Calu3 (cell line): ENCODE results near the gene TMEM178B. TPM values are rescaled to one million over a fixed set of nuclear protein-coding genes. Genes with fewer than 3 reads are reported as not detected.
A peak's percentile ranks its signal among the peaks of the same experiment; 100 is the strongest.

Experiments used
- BruUV-seq: library from RNA; stranded (reverse); fragments of 400-500 nt; replicated peaks from 2 replicates; lab custom pipeline; 2021; lab: Mats Ljungman, UMichigan
- CTCF ChIA-PET: fragments of 300-600 bp; sonication (Branson Sonifier 250); formaldehyde crosslinking; loops from one replicate; lab custom pipeline; 2022; ENCODE audit warnings: antibody characterized with exemption; lab: Charles Lee
- DNase-seq: peaks from one replicate; pipeline ENCODE4 v3.0.0; 2022
- H3K27ac Mint-ChIP-seq: one replicate; pipeline ENCODE4 v1.8.0; 2022; ENCODE audit warnings: mixed read lengths; ENCODE audit not compliant: unreplicated experiment
- H3K27me3 Mint-ChIP-seq: one replicate; pipeline ENCODE4 v1.8.0; 2022; ENCODE audit warnings: mixed read lengths; ENCODE audit not compliant: unreplicated experiment
- H3K36me3 Mint-ChIP-seq: one replicate; pipeline ENCODE4 v1.8.0; 2022; ENCODE audit warnings: mild to moderate bottlenecking, moderate library complexity, mixed read lengths; ENCODE audit not compliant: insufficient read depth, unreplicated experiment
- H3K4me1 Mint-ChIP-seq: one replicate; pipeline ENCODE4 v1.8.0; 2022; ENCODE audit warnings: mild to moderate bottlenecking, low read depth, mixed read lengths; ENCODE audit not compliant: unreplicated experiment
- H3K4me3 Mint-ChIP-seq: one replicate; pipeline ENCODE4 v1.8.0; 2022; ENCODE audit warnings: mild to moderate bottlenecking, low read depth, moderate library complexity, mixed read lengths; ENCODE audit not compliant: unreplicated experiment
- H3K9me3 Mint-ChIP-seq: one replicate; pipeline ENCODE4 v1.8.0; 2022; ENCODE audit warnings: low read depth, mixed read lengths; ENCODE audit not compliant: unreplicated experiment
- intact Hi-C: fragments of 100-400 bp; cut with micrococcal nuclease; formaldehyde crosslinking; loops from one replicate; pipeline ENCODE4 v1.10.0; 2022; ENCODE audit not compliant: unreplicated experiment
- total RNA-seq: library from RNA; stranded (reverse); gene quantifications from 2 replicates; pipeline ENCODE4 v1.2.3, GENCODE V29; 2022
- TF ChIP-seq, protein P1 (sequence below): fragments of 200-600 bp; IDR thresholded peaks from one replicate; pipeline ENCODE4 v1.8.0; 2022; ENCODE audit warnings: antibody characterized with exemption; ENCODE audit not compliant: unreplicated experiment

Gene TMEM178B
- total RNA-seq, 1 experiment from 2014 or later, result 1.5 TPM

GRCh38 chr7:141213226-141213625 is 139.4 kb downstream of the TMEM178B start:
- H3K27me3 Mint-ChIP-seq, result no peaks in the 10 kb centered on the region
- no peaks in the 10 kb centered on the region for H3K36me3 Mint-ChIP-seq
- DNase-seq, result no peak
- H3K4me1 Mint-ChIP-seq, result no peaks in the 10 kb centered on the region
- BruUV-seq, result no TSS peak
- CTCF ChIA-PET, result no interaction called here
- H3K9me3 Mint-ChIP-seq, result no peaks in the 10 kb centered on the region
- TF ChIP-seq, protein P1, sequence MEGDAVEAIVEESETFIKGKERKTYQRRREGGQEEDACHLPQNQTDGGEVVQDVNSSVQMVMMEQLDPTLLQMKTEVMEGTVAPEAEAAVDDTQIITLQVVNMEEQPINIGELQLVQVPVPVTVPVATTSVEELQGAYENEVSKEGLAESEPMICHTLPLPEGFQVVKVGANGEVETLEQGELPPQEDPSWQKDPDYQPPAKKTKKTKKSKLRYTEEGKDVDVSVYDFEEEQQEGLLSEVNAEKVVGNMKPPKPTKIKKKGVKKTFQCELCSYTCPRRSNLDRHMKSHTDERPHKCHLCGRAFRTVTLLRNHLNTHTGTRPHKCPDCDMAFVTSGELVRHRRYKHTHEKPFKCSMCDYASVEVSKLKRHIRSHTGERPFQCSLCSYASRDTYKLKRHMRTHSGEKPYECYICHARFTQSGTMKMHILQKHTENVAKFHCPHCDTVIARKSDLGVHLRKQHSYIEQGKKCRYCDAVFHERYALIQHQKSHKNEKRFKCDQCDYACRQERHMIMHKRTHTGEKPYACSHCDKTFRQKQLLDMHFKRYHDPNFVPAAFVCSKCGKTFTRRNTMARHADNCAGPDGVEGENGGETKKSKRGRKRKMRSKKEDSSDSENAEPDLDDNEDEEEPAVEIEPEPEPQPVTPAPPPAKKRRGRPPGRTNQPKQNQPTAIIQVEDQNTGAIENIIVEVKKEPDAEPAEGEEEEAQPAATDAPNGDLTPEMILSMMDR, result no peak
- no peak overlapping the region for H3K27ac Mint-ChIP-seq
- no peak overlapping the region for H3K4me3 Mint-ChIP-seq
- intact Hi-C loops, result no loop called here

DNA sequence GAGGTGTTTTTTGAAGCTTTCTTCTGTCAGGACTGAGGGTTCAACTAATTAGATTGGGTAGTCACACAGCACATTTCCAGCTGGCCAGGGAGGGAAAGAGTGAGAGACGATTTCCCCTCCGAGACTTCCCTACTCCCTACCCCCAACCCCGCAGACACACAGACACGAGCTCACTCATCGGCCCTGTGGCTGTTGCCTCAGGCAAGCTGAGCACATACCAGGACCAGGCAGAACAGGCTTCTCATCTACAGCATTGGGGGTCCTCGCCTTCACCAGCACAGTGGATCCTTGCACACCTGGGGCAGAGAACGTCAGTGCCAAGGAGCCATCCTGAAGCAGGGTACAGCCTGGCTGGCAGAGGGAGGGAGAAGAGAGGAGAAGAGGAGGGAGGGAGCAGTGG is 144.1 kb downstream of the TMEM178B start:
- Mint-ChIP-seq H3K27me3 (no peaks in the 10 kb centered on the region), H3K36me3 (no peaks in the 10 kb centered on the region), H3K4me3 (no peak overlapping the region), H3K27ac (no peak overlapping the region), H3K4me1 (no peaks in the 10 kb centered on the region), H3K9me3 (no peaks in the 10 kb centered on the region)
- CTCF ChIA-PET, result no interaction called here
- intact Hi-C loops, result no loop called here
- BruUV-seq, result no TSS peak
- DNase-seq, result no peak
- TF ChIP-seq, protein P1, result no peak

GRCh38 chr7:141218941-141219340 is 145.1 kb downstream of the TMEM178B start:
- TF ChIP-seq, protein P1, result no peak
- no peaks in the 10 kb centered on the region for H3K36me3 Mint-ChIP-seq
- H3K4me1 Mint-ChIP-seq, result no peaks in the 10 kb centered on the region
- intact Hi-C loops, result no loop called here
- no peaks in the 10 kb centered on the region for H3K9me3 Mint-ChIP-seq
- H3K27ac Mint-ChIP-seq, result no peak overlapping the region
- DNase-seq, result no peak
- H3K4me3 Mint-ChIP-seq, result no peak overlapping the region
- BruUV-seq, result no TSS peak
- CTCF ChIA-PET, result no interaction called here
- H3K27me3 Mint-ChIP-seq, result no peaks in the 10 kb centered on the region

- TF ChIP-seq, protein P1, result no peak
- no peaks in the 10 kb centered on the region for H3K4me1 Mint-ChIP-seq
- CTCF ChIA-PET, result interaction anchor here (1.2 kb wide), 1 partner anchor 206 kb away, joined by 3 read pairs; no protein-coding TSS in a partner anchor
- BruUV-seq, result no TSS peak
- DNase-seq, result peak; percentile 6
- intact Hi-C loops, result loop anchor here (5.0 kb wide), 2 partner anchors 148 to 203 kb away; partner anchors contain the start of gene TMEM178B
- H3K27ac Mint-ChIP-seq, result no peak overlapping the region
- H3K4me3 Mint-ChIP-seq, result no peak overlapping the region
- no peaks in the 10 kb centered on the region for H3K9me3 Mint-ChIP-seq
- H3K27me3 Mint-ChIP-seq, result no peaks in the 10 kb centered on the region
- no peaks in the 10 kb centered on the region for H3K36me3 Mint-ChIP-seq
Measured at GRCh38 chr7:141220263-141220880, 146.5 kb downstream of the TMEM178B start.
